Measurements from ENCODE around the gene FBLN2. TPM values are rescaled to one million over a fixed set of nuclear protein-coding genes. Genes with fewer than 3 reads are reported as not detected.

FBLN2 gene
- total RNA-seq, 1 donor from 2014 or later: 67.5 TPM

GRCh38 chr3:13594991-13595421 is 46.1 kb downstream of the FBLN2 start:
- H3K4me3 Mint-ChIP-seq: no peak overlapping the region
- DNase-seq (ENCODE audit: low spot score in 2 of 2, unreplicated experiment in 2 of 2): no peak
- TF ChIP-seq CTCF (IDR thresholded peaks at IDR 0.05; ENCODE audit: unreplicated experiment): no peak

GRCh38 chr3:13595485-13595884 is 46.6 kb downstream of the FBLN2 start:
- peaks cover 12% of the 10 kb centered on the region for H3K4me1 Mint-ChIP-seq
- DNase-seq (ENCODE audit: low spot score in 2 of 2, unreplicated experiment in 2 of 2): no peak
- no peak for TF ChIP-seq CTCF (IDR thresholded peaks at IDR 0.05; ENCODE audit: unreplicated experiment)
- H3K27me3 Mint-ChIP-seq (ENCODE audit: low read depth): no peaks in the 10 kb centered on the region
- H3K4me3 Mint-ChIP-seq: no peak overlapping the region
- H3K27ac Mint-ChIP-seq: no peak overlapping the region
- no peaks in the 10 kb centered on the region for H3K9me3 Mint-ChIP-seq
- no peaks in the 10 kb centered on the region for H3K36me3 Mint-ChIP-seq

More at GRCh38 chr3:13594991-13595421, 46.1 kb downstream of the FBLN2 start:
- Mint-ChIP-seq H3K27ac (no peak overlapping the region), H3K27me3 (ENCODE audit: low read depth) (no peaks in the 10 kb centered on the region), H3K4me1 (peaks cover 12% of the 10 kb centered on the region), H3K9me3 (no peaks in the 10 kb centered on the region), H3K36me3 (no peaks in the 10 kb centered on the region)

GRCh38 chr3:13596426-13597205 is 47.7 kb downstream of the FBLN2 start:
- no peak overlapping the region for H3K4me3 Mint-ChIP-seq
- DNase-seq (ENCODE audit: low spot score in 2 of 2, unreplicated experiment in 2 of 2): no peak
- H3K27ac Mint-ChIP-seq: no peak overlapping the region
- no peaks in the 10 kb centered on the region for H3K27me3 Mint-ChIP-seq (ENCODE audit: low read depth)
- H3K36me3 Mint-ChIP-seq: no peaks in the 10 kb centered on the region
- H3K9me3 Mint-ChIP-seq: no peaks in the 10 kb centered on the region
- H3K4me1 Mint-ChIP-seq: peaks cover 18% of the 10 kb centered on the region
- no peak for TF ChIP-seq CTCF (IDR thresholded peaks at IDR 0.05; ENCODE audit: unreplicated experiment)

GRCh38 chr3:13597661-13598060 is 48.7 kb downstream of the FBLN2 start:
- DNase-seq (ENCODE audit: low spot score in 2 of 2, unreplicated experiment in 2 of 2): no peak
- H3K4me3 Mint-ChIP-seq: no peak overlapping the region
- TF ChIP-seq CTCF (IDR thresholded peaks at IDR 0.05; ENCODE audit: unreplicated experiment): no peak
- no peak overlapping the region for H3K27ac Mint-ChIP-seq
- no peaks in the 10 kb centered on the region for H3K27me3 Mint-ChIP-seq (ENCODE audit: low read depth)
- H3K36me3 Mint-ChIP-seq: peaks cover 5% of the 10 kb centered on the region
- H3K9me3 Mint-ChIP-seq: peaks cover 5% of the 10 kb centered on the region
- peaks cover 16% of the 10 kb centered on the region for H3K4me1 Mint-ChIP-seq

- H3K4me1 Mint-ChIP-seq: peaks cover 16% of the 10 kb centered on the region
Observed at GRCh38 chr3:13598201-13598600, 49.3 kb downstream of the FBLN2 start.

More at GRCh38 chr3:13598201-13598600, 49.3 kb downstream of the FBLN2 start:
- DNase-seq (ENCODE audit: low spot score in 2 of 2, unreplicated experiment in 2 of 2): no peak
- Mint-ChIP-seq H3K36me3 (peaks cover 5% of the 10 kb centered on the region), H3K9me3 (peaks cover 5% of the 10 kb centered on the region), H3K4me3 (no peak overlapping the region), H3K27me3 (ENCODE audit: low read depth) (no peaks in the 10 kb centered on the region), H3K27ac (no peak overlapping the region)
- no peak for TF ChIP-seq CTCF (IDR thresholded peaks at IDR 0.05; ENCODE audit: unreplicated experiment)
